HEK293 (cell line): Measurements from ENCODE around the gene MMP19.

ENCODE experiments used
- EGR2 ChIP-seq: fragments of 450-650 bp; formaldehyde crosslinking; IDR thresholded peaks from 2 replicates; pipeline ENCODE4 v1.5.1; 2016; ENCODE audit warnings: low read depth, missing biosample characterization, missing genetic modification characterization
- GLIS2 ChIP-seq: fragments of 450-650 bp; formaldehyde crosslinking; IDR thresholded peaks from 2 replicates; pipeline ENCODE4 v1.5.1; 2016; ENCODE audit warnings: missing biosample characterization, missing genetic modification characterization
- HIC1 ChIP-seq: fragments of 450-650 bp; formaldehyde crosslinking; IDR thresholded peaks from 2 replicates; pipeline ENCODE4 v1.5.1; 2016; ENCODE audit warnings: missing biosample characterization, missing genetic modification characterization
- KLF7 ChIP-seq: fragments of 450-650 bp; formaldehyde crosslinking; IDR thresholded peaks from 2 replicates; pipeline ENCODE4 v1.5.1; 2016; ENCODE audit warnings: missing biosample characterization, missing genetic modification characterization, borderline replicate concordance
- KLF9 ChIP-seq: fragments of 450-650 bp; formaldehyde crosslinking; IDR thresholded peaks from 2 replicates; pipeline ENCODE4 v1.5.1; 2016; ENCODE audit warnings: missing biosample characterization, missing genetic modification characterization, low read depth
- REST ChIP-seq: fragments of 450-650 bp; formaldehyde crosslinking; IDR thresholded peaks from 2 replicates; pipeline ENCODE4 v1.5.1; 2016; ENCODE audit warnings: missing biosample characterization, missing genetic modification characterization
- SCRT2 ChIP-seq: fragments of 450-650 bp; formaldehyde crosslinking; IDR thresholded peaks from 2 replicates; pipeline ENCODE4 v1.5.1; 2016; ENCODE audit warnings: missing biosample characterization, missing genetic modification characterization
- SP3 ChIP-seq: fragments of 450-650 bp; formaldehyde crosslinking; IDR thresholded peaks from 2 replicates; pipeline ENCODE4 v1.5.1; 2016; ENCODE audit warnings: missing biosample characterization, missing genetic modification characterization
- WT1 ChIP-seq: fragments of 450-650 bp; formaldehyde crosslinking; IDR thresholded peaks from 2 replicates; pipeline ENCODE4 v1.5.1; 2016; ENCODE audit warnings: missing biosample characterization, missing genetic modification characterization
- ZBTB1 ChIP-seq: fragments of 450-650 bp; formaldehyde crosslinking; IDR thresholded peaks from 2 replicates; pipeline ENCODE4 v1.5.1; 2016; ENCODE audit warnings: missing biosample characterization, missing genetic modification characterization
- ZBTB17 ChIP-seq: fragments of 450-650 bp; formaldehyde crosslinking; IDR thresholded peaks from 2 replicates; pipeline ENCODE4 v1.5.1; 2016; ENCODE audit warnings: missing biosample characterization, missing genetic modification characterization
- ZBTB26 ChIP-seq: fragments of 450-650 bp; formaldehyde crosslinking; optimal IDR thresholded peaks from 2 replicates; pipeline ENCODE3; 2016; ENCODE audit warnings: missing biosample characterization, mild to moderate bottlenecking, missing genetic modification characterization
- ZEB2 ChIP-seq: fragments of 450-650 bp; formaldehyde crosslinking; IDR thresholded peaks from 2 replicates; pipeline ENCODE4 v1.5.1; 2016; ENCODE audit warnings: missing biosample characterization, missing genetic modification characterization
- ZFHX2 ChIP-seq: fragments of 450-650 bp; formaldehyde crosslinking; conservative IDR thresholded peaks from 2 replicates; pipeline ENCODE4 v1.5.1; 2016; ENCODE audit warnings: missing biosample characterization, missing genetic modification characterization
- ZFP37 ChIP-seq: fragments of 450-650 bp; formaldehyde crosslinking; IDR thresholded peaks from 2 replicates; pipeline ENCODE4 v1.5.1; 2016; ENCODE audit warnings: missing biosample characterization, missing genetic modification characterization
- ZFP69B ChIP-seq: fragments of 450-650 bp; formaldehyde crosslinking; IDR thresholded peaks from 2 replicates; pipeline ENCODE4 v1.5.1; 2016; ENCODE audit warnings: missing biosample characterization, missing genetic modification characterization
- ZNF121 ChIP-seq: fragments of 450-650 bp; formaldehyde crosslinking; IDR thresholded peaks from 2 replicates; pipeline ENCODE4 v1.5.1; 2016; ENCODE audit warnings: missing biosample characterization, missing genetic modification characterization
- ZNF133 ChIP-seq: fragments of 450-650 bp; formaldehyde crosslinking; IDR thresholded peaks from 2 replicates; pipeline ENCODE4 v1.5.1; 2016; ENCODE audit warnings: missing biosample characterization, missing genetic modification characterization
- ZNF146 ChIP-seq: fragments of 450-650 bp; formaldehyde crosslinking; IDR thresholded peaks from 2 replicates; pipeline ENCODE4 v1.5.1; 2016; ENCODE audit warnings: missing biosample characterization, missing genetic modification characterization
- ZNF174 ChIP-seq: fragments of 450-650 bp; formaldehyde crosslinking; IDR thresholded peaks from 2 replicates; pipeline ENCODE4 v1.5.0; 2017; ENCODE audit warnings: missing biosample characterization, mild to moderate bottlenecking, missing genetic modification characterization
- ZNF2 ChIP-seq: fragments of 450-650 bp; formaldehyde crosslinking; IDR thresholded peaks from 2 replicates; pipeline ENCODE4 v1.5.1; 2016; ENCODE audit warnings: missing biosample characterization, missing genetic modification characterization
- ZNF341 ChIP-seq: fragments of 450-650 bp; formaldehyde crosslinking; IDR thresholded peaks from 2 replicates; pipeline ENCODE4; 2016; ENCODE audit warnings: low read depth, missing biosample characterization, missing genetic modification characterization
- ZNF362 ChIP-seq: fragments of 450-650 bp; formaldehyde crosslinking; IDR thresholded peaks from 2 replicates; pipeline ENCODE4 v1.5.1; 2016; ENCODE audit warnings: missing biosample characterization, missing genetic modification characterization
- ZNF366 ChIP-seq: fragments of 450-650 bp; formaldehyde crosslinking; conservative IDR thresholded peaks from 2 replicates; pipeline ENCODE4 v1.5.1; 2016; ENCODE audit warnings: missing biosample characterization, missing genetic modification characterization
- ZNF37A ChIP-seq: fragments of 450-650 bp; IDR thresholded peaks from 2 replicates; pipeline ENCODE4 v1.5.1; 2018; ENCODE audit warnings: missing biosample characterization, missing genetic modification characterization
- ZNF398 ChIP-seq: fragments of 450-650 bp; formaldehyde crosslinking; IDR thresholded peaks from 2 replicates; pipeline ENCODE4 v1.5.1; 2017; ENCODE audit warnings: missing biosample characterization, missing genetic modification characterization
- ZNF404 ChIP-seq: fragments of 450-650 bp; formaldehyde crosslinking; IDR thresholded peaks from 2 replicates; pipeline ENCODE4 v1.5.1; 2017; ENCODE audit warnings: missing biosample characterization, missing genetic modification characterization
- ZNF433 ChIP-seq: fragments of 450-650 bp; formaldehyde crosslinking; IDR thresholded peaks from 2 replicates; pipeline ENCODE4 v1.5.1; 2016; ENCODE audit warnings: missing biosample characterization, missing genetic modification characterization, low read depth
- ZNF48 ChIP-seq: fragments of 450-650 bp; formaldehyde crosslinking; IDR thresholded peaks from 2 replicates; pipeline ENCODE4 v1.5.1; 2016; ENCODE audit warnings: missing biosample characterization, missing genetic modification characterization
- ZNF501 ChIP-seq: fragments of 450-650 bp; formaldehyde crosslinking; IDR thresholded peaks from 2 replicates; pipeline ENCODE4 v1.5.1; 2016; ENCODE audit warnings: missing biosample characterization, missing genetic modification characterization
- ZNF561 ChIP-seq: fragments of 450-650 bp; IDR thresholded peaks from 2 replicates; pipeline ENCODE4 v1.5.1; 2018; ENCODE audit warnings: missing biosample characterization, missing genetic modification characterization, borderline replicate concordance
- ZNF837 ChIP-seq: fragments of 450-650 bp; formaldehyde crosslinking; IDR thresholded peaks from 2 replicates; pipeline ENCODE4 v1.5.1; 2016; ENCODE audit warnings: missing biosample characterization, missing genetic modification characterization

MMP19 gene

GRCh38 chr12:55829967-55830600 lies 12.7 kb downstream of the MMP19 start (continued):
- TF ChIP-seq ZNF37A (tag by site-specific recombination) (no peak), ZFHX2 (tag by site-specific recombination) (peak; percentile 96), ZNF366 (tag by site-specific recombination) (no peak), ZNF48 (tag by site-specific recombination) (no peak), ZNF433 (tag by site-specific recombination) (no peak), REST (tag by site-specific recombination) (0 out of 2 replicates have a peak, but pooled peaks have one; percentile 4), ZBTB17 (peak; percentile 100), EGR2 (tag by site-specific recombination) (peak; percentile 93), ZNF837 (tag by site-specific recombination) (peak; percentile 75; the same call in 1 of the 2 replicates), ZNF561 (tag by site-specific recombination) (no peak), ZBTB1 (0 out of 2 replicates have a peak, but pooled peaks have one; percentile 11), ZNF341 (no peak), ZEB2 (no peak), SCRT2 (tag by site-specific recombination) (0 out of 2 replicates have a peak, but pooled peaks have one; percentile 49), ZFP37 (peak; percentile 22; the same call in 1 of the 2 replicates), ZNF501 (tag by site-specific recombination) (0 out of 2 replicates have a peak, but pooled peaks have one; percentile 5), ZBTB26 (tag by site-specific recombination) (peak; percentile 35), ZNF174 (tag by site-specific recombination) (no peak), ZNF404 (tag by site-specific recombination) (no peak), SP3 (tag by site-specific recombination) (no peak), ZNF121 (tag by site-specific recombination) (no peak), GLIS2 (peak; percentile 75), ZNF146 (tag by site-specific recombination) (no peak), ZFP69B (tag by site-specific recombination) (peak; percentile 12; the same call in 1 of the 2 replicates), ZNF398 (tag by site-specific recombination) (0 out of 2 replicates have a peak, but pooled peaks have one; percentile 11), HIC1 (tag by site-specific recombination) (peak; percentile 71), ZNF133 (tag by site-specific recombination) (0 out of 2 replicates have a peak, but pooled peaks have one; percentile 6), ZNF2 (tag by site-specific recombination) (0 out of 2 replicates have a peak, but pooled peaks have one; percentile 32), WT1 (tag by site-specific recombination) (peak; percentile 19; the same call in 1 of the 2 replicates), KLF9 (tag by site-specific recombination) (peak; percentile 25; the same call in 1 of the 2 replicates), KLF7 (tag by site-specific recombination) (no peak), ZNF362 (tag by site-specific recombination) (no peak)
